HG03103 (cell line): ENCODE data around the gene CITED1.

ENCODE experiments used
- ATAC-seq: cut with Tn5 transposase; IDR thresholded peaks from one replicate; pipeline ENCODE4 v1.9.1; 2021; ENCODE audit warnings: low read depth; ENCODE audit not compliant: unreplicated experiment

CITED1 gene

GRCh38 chrX:72271812-72272211 is 33.9 kb downstream of the CITED1 start:
- no peak for ATAC-seq

GRCh38 chrX:72271091-72271788 is 34.5 kb downstream of the CITED1 start:
- ATAC-seq = no peak

- ATAC-seq = no peak
Measured at GRCh38 chrX:72270316-72270866, 35.3 kb downstream of the CITED1 start.

GRCh38 chrX:72269671-72270251 is 36.0 kb downstream of the CITED1 start:
- ATAC-seq = no peak

- ATAC-seq = no peak
Measured at GRCh38 chrX:72268597-72269365, 36.9 kb downstream of the CITED1 start.

- no peak for ATAC-seq
Measured at GRCh38 chrX:72265263-72265662, 40.5 kb downstream of the CITED1 start.

- ATAC-seq = no peak
Measured at GRCh38 chrX:72262077-72262476, 43.6 kb downstream of the CITED1 start.

- ATAC-seq = no peak
Measured at GRCh38 chrX:72260448-72260847, 45.3 kb downstream of the CITED1 start.

GRCh38 chrX:72258174-72258573 is 47.5 kb downstream of the CITED1 start:
- ATAC-seq = no peak

GRCh38 chrX:72255864-72256263 is 49.9 kb downstream of the CITED1 start:
- no peak for ATAC-seq

- no peak for ATAC-seq
Measured at GRCh38 chrX:72255445-72255844, 50.3 kb downstream of the CITED1 start.

GRCh38 chrX:72254816-72255215 is 50.9 kb downstream of the CITED1 start:
- ATAC-seq = no peak

GRCh38 chrX:72253686-72254085 is 52.0 kb downstream of the CITED1 start:
- no peak for ATAC-seq
